NCI-H2196 (cell line): ENCODE data around the gene DDX41.

ENCODE experiments used
- DNase-seq: peaks from one replicate; lab custom pipeline; 2025; ENCODE audit not compliant: unreplicated experiment; lab: John Stamatoyannopoulos, UW

DDX41 gene

GRCh38 chr5:177500685-177501522 is 15.9 kb downstream of the DDX41 start:
- DNase-seq: peak; percentile 88

- no peak for DNase-seq
Observed at GRCh38 chr5:177499842-177500241, 16.9 kb downstream of the DDX41 start.

GRCh38 chr5:177498013-177498787 is 18.6 kb downstream of the DDX41 start:
- peak; percentile 12 for DNase-seq

GRCh38 chr5:177497292-177498012 is 19.3 kb downstream of the DDX41 start, which contains the start of gene PDLIM7:
Gene PDLIM7, minus strand, starts transcription at chr5:177497604. Its CDS starts 1,092 bp downstream, at chr5:177496512.
- DNase-seq: peak; percentile 95

GRCh38 chr5:177496727-177497291 is 20.0 kb downstream of the DDX41 start:
- peak; percentile 56 for DNase-seq

GRCh38 chr5:177496070-177496726 is 20.6 kb downstream of the DDX41 start:
- DNase-seq: peak; percentile 51

GRCh38 chr5:177495243-177496060 is 21.3 kb downstream of the DDX41 start:
- DNase-seq: no peak

- no peak for DNase-seq
Observed at GRCh38 chr5:177494346-177495195, 22.2 kb downstream of the DDX41 start.

- DNase-seq: no peak
Observed at GRCh38 chr5:177493795-177494345, 22.9 kb downstream of the DDX41 start.

GRCh38 chr5:177492841-177493240 is 23.9 kb downstream of the DDX41 start:
- DNase-seq: no peak

GRCh38 chr5:177491983-177492746 is 24.6 kb downstream of the DDX41 start:
- no peak for DNase-seq

GRCh38 chr5:177491429-177491945 is 25.3 kb downstream of the DDX41 start:
- no peak for DNase-seq

- no peak for DNase-seq
Observed at GRCh38 chr5:177490992-177491391, 25.8 kb downstream of the DDX41 start.

- DNase-seq: no peak
Observed at GRCh38 chr5:177490311-177490991, 26.3 kb downstream of the DDX41 start.

- DNase-seq: no peak
Observed at GRCh38 chr5:177489119-177489716, 27.5 kb downstream of the DDX41 start.

GRCh38 chr5:177487975-177488374 is 28.8 kb downstream of the DDX41 start:
- no peak for DNase-seq
